ENCODE results near the gene PTPRD.

The PTPRD gene

DNA sequence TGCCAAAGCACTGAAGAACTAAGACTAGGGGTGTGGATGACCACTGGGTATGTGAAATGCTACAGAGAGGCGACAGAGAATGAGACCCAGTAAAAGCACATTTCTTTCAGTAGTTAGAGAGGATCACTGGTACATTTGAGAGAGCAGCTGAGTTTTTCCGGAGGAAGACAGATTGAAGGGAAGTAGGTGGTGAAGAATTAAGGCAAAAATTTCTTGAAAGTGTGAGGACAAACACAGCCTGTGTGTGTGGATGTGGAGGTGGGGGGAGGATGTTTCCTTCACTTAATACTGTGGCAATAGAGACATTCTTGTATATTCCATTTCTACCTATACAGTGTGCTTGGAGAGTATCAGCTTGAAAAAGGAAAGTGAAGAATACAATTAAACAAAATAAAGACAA is 1942.1 kb downstream of the PTPRD start:
- H3K27ac Mint-ChIP-seq (ENCODE audit: low read depth), result no peak overlapping the region
- H3K36me3 Mint-ChIP-seq (ENCODE audit: insufficient read depth), result no peaks in the 10 kb centered on the region
- ATAC-seq (replicated peaks; ENCODE audit: extremely low read depth, poor library complexity, severe bottlenecking) (no peak), DNase-seq (ENCODE audit: low spot score in 2 of 2) (no peak)
- no peaks in the 10 kb centered on the region for H3K27me3 Mint-ChIP-seq
- H3K4me1 Mint-ChIP-seq, result no peaks in the 10 kb centered on the region
- H3K9me3 Mint-ChIP-seq, result peaks cover 5% of the 10 kb centered on the region
- no peak overlapping the region for H3K4me3 Mint-ChIP-seq

DNA sequence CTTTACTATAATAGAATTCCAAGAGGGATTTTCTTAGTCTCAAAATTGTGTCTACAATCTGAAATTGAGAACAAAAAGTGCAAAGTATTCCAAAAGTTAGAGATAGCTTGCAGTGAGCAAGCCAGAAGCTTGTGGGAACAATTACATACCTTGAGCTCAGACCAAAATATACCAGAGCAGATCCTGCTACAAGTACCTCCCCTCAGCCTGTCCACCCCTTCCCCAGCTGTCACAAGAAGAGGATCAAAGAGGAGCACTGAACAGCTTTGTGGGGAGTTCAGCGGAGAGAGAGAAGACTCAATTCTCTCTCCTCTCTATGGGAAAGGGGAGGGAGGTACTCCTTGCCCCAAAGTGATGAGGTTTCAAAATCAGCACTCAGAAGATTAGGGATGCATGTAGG is 1944.1 kb downstream of the PTPRD start:
- Mint-ChIP-seq H3K27me3 (no peaks in the 10 kb centered on the region), H3K36me3 (ENCODE audit: insufficient read depth) (no peaks in the 10 kb centered on the region), H3K4me1 (no peaks in the 10 kb centered on the region), H3K4me3 (no peak overlapping the region), H3K27ac (ENCODE audit: low read depth) (no peak overlapping the region), H3K9me3 (no peaks in the 10 kb centered on the region)
- ATAC-seq (replicated peaks; ENCODE audit: extremely low read depth, poor library complexity, severe bottlenecking), result no peak
- no peak for DNase-seq (ENCODE audit: low spot score in 2 of 2)

DNA sequence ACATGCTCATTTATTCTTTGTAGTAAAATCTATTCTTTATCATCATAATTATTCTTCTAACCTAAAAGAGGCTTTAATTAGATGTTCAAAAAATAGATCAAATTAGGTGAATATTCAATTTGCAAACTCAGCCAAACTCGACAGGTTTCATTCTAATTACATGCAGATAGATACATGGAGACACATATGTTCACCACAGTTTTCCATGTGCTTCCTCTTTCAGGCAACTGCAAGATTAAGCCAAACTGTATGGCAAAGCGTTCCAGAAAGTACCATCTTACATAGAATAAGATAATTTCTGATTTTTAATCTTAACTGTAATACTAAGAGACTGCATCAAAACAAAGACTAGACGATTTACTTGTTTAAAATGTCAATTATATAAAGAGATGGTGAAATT is 1944.6 kb downstream of the PTPRD start:
- H3K36me3 Mint-ChIP-seq (ENCODE audit: insufficient read depth), result no peaks in the 10 kb centered on the region
- no peaks in the 10 kb centered on the region for H3K4me1 Mint-ChIP-seq
- H3K9me3 Mint-ChIP-seq, result no peaks in the 10 kb centered on the region
- ATAC-seq (replicated peaks; ENCODE audit: extremely low read depth, poor library complexity, severe bottlenecking) (no peak), DNase-seq (ENCODE audit: low spot score in 2 of 2) (no peak)
- H3K27ac Mint-ChIP-seq (ENCODE audit: low read depth), result no peak overlapping the region
- H3K27me3 Mint-ChIP-seq, result no peaks in the 10 kb centered on the region
- no peak overlapping the region for H3K4me3 Mint-ChIP-seq

DNA sequence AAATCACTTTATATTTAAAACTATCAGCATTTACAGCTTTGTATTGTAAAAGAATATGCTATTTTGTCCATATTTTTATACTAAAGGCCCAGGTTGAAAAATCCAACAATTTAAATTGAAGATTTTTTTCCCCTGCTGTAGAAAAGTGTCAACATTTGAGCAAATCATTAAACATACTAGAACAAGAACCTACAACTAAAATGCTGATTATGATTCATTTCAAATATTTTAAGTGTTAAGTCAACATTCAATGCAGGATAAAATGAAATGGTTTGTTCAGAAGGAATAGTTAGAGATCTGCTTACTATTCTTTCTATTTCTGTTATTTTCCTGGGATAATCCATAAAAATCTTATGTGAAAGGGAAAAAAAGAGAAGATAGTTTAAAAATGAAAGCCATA is 1946.7 kb downstream of the PTPRD start:
- Mint-ChIP-seq H3K27me3 (no peaks in the 10 kb centered on the region), H3K27ac (ENCODE audit: low read depth) (no peak overlapping the region)

DNA sequence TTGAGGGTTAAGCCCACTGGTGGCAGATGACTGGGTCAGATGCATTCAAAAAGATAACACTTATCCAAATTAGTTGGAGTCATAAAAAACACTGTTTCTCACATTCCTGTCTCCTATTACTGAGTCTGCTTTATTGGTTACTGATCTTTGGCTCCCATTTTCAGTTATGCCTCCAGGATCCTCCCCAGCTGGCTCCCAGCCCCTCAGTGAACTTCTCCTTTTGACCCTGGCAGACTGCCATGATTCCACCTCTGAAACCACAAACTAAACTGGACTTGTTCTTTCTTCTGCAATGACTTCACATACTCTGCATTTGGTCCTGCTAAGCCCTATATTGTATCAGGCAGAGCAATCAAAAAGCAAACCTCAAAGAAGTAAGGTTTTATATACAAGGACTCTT is 1952.4 kb downstream of the PTPRD start:
- Mint-ChIP-seq H3K27me3 (no peaks in the 10 kb centered on the region), H3K9me3 (no peaks in the 10 kb centered on the region), H3K4me3 (no peak overlapping the region), H3K27ac (ENCODE audit: low read depth) (no peak overlapping the region), H3K36me3 (ENCODE audit: insufficient read depth) (no peaks in the 10 kb centered on the region), H3K4me1 (no peaks in the 10 kb centered on the region)
- no peak for DNase-seq (ENCODE audit: low spot score in 2 of 2)
- ATAC-seq (replicated peaks; ENCODE audit: extremely low read depth, poor library complexity, severe bottlenecking), result no peak

More for the DNA sequence above, 1946.7 kb downstream of the PTPRD start:
- no peak for ATAC-seq (replicated peaks; ENCODE audit: extremely low read depth, poor library complexity, severe bottlenecking)
- H3K4me1 Mint-ChIP-seq, result no peaks in the 10 kb centered on the region
- H3K9me3 Mint-ChIP-seq, result no peaks in the 10 kb centered on the region
- H3K36me3 Mint-ChIP-seq (ENCODE audit: insufficient read depth), result no peaks in the 10 kb centered on the region
- no peak for DNase-seq (ENCODE audit: low spot score in 2 of 2)
- H3K4me3 Mint-ChIP-seq, result no peak overlapping the region

DNA sequence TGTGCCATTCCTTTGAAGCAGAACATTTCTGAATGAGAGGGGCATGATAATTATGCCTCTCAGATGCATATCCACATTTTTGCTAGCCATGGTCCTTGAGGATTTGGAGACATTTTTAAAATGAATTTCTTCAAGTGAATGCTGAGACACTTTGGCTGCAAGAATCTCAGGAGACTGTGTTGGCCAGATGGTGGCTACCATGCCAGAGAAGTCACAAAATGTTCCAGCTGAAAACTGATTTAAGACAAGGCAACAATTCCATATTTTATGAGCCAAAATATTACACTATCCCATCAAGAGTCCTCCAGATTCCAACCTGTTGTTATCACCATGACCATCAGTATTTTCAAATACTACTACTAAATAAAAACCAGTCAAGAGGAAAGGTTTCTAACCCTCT is 1953.7 kb downstream of the PTPRD start:
- Mint-ChIP-seq H3K36me3 (ENCODE audit: insufficient read depth) (no peaks in the 10 kb centered on the region), H3K27me3 (no peaks in the 10 kb centered on the region), H3K4me3 (no peak overlapping the region), H3K9me3 (peaks cover 3% of the 10 kb centered on the region), H3K27ac (ENCODE audit: low read depth) (no peak overlapping the region), H3K4me1 (no peaks in the 10 kb centered on the region)
- DNase-seq (ENCODE audit: low spot score in 2 of 2) (no peak), ATAC-seq (replicated peaks; ENCODE audit: extremely low read depth, poor library complexity, severe bottlenecking) (no peak)

DNA sequence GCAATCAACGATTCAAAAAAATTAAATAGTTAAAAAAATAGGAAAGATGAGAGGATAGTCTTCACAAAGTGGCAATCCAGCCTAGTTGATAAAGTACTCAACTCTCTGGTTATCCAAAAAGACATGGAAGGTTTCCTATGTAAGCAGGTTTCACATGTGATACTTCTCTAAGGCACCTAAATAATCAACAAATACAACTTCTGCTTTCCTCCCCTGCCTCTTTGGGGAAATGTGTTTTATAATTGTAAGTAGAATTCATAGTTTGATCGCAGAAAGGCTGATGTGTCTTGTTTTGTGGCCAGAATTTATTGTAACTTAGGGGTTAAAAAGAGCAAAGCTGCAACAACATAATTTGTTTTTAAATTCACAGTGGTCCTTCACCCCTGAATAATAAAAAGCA is 1957.7 kb downstream of the PTPRD start:
- Mint-ChIP-seq H3K4me1 (no peaks in the 10 kb centered on the region), H3K9me3 (peaks cover 7% of the 10 kb centered on the region), H3K27ac (ENCODE audit: low read depth) (no peak overlapping the region), H3K27me3 (no peaks in the 10 kb centered on the region), H3K4me3 (no peak overlapping the region), H3K36me3 (ENCODE audit: insufficient read depth) (no peaks in the 10 kb centered on the region)
- ATAC-seq (replicated peaks; ENCODE audit: extremely low read depth, poor library complexity, severe bottlenecking) (no peak), DNase-seq (ENCODE audit: low spot score in 2 of 2) (no peak)

DNA sequence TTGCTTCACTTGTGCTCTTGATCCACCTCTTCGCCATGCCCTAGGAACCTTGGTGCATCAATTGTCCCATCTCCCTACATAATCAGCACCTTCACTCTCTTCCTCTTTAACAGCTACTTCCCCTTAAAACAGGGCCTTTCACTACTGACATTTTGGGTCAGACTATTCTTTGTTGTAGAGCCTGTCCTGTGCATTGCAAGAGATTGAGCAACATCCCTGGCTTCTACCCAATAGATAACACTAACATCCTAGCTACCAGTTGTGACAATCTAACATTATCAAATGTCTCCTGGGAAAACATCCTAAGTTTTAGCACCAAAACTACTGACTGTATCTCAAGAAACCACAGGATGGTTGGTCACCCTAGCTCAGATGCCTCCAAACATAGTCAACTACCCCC is 1958.9 kb downstream of the PTPRD start:
- DNase-seq (ENCODE audit: low spot score in 2 of 2) (no peak), ATAC-seq (replicated peaks; ENCODE audit: extremely low read depth, poor library complexity, severe bottlenecking) (no peak)
- Mint-ChIP-seq H3K36me3 (ENCODE audit: insufficient read depth) (no peaks in the 10 kb centered on the region), H3K4me3 (no peak overlapping the region), H3K27me3 (no peaks in the 10 kb centered on the region), H3K4me1 (no peaks in the 10 kb centered on the region), H3K9me3 (peaks cover 7% of the 10 kb centered on the region), H3K27ac (ENCODE audit: low read depth) (no peak overlapping the region)

DNA sequence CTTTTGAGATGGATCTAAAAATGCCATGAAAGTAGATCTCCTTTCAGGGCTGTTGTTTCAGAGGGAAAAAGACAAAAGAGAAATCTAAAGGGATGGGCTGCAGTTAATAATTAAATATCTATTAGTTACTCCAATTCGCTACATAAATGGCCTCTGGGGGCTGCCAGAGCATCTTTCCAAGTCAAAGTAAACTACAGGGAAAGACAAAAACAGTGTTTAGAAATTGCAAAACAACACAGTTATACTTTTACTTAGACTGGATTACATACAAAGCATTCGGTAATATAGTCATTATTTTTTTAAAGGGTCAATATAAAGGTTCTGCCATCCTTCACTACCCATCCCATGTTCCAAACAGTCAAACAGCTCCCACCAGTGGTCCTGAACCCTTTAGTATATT is 1959.7 kb downstream of the PTPRD start:
- peaks cover 7% of the 10 kb centered on the region for H3K9me3 Mint-ChIP-seq
- DNase-seq (ENCODE audit: low spot score in 2 of 2) (no peak), ATAC-seq (replicated peaks; ENCODE audit: extremely low read depth, poor library complexity, severe bottlenecking) (no peak)
- H3K27ac Mint-ChIP-seq (ENCODE audit: low read depth), result no peak overlapping the region
- H3K27me3 Mint-ChIP-seq, result no peaks in the 10 kb centered on the region
- H3K4me1 Mint-ChIP-seq, result no peaks in the 10 kb centered on the region
- no peak overlapping the region for H3K4me3 Mint-ChIP-seq
- no peaks in the 10 kb centered on the region for H3K36me3 Mint-ChIP-seq (ENCODE audit: insufficient read depth)

DNA sequence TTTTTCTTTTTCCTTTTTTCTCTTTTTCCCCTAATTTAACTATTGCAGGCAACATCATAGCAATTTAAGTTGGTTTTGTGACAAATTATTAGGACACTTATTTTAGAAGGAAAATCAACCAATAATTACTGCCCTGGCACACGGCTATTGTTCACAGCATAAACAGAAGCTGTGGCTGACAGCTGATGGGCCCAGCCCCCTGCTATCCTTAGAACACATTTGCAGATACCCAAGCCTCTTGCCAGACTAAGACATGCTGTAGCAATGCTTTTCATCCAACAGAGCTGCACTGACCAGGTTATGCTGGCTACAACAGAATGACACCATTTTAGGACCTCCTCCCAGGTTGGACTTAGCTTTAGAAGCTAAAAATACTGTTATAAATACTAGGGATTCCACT is 1960.5 kb downstream of the PTPRD start:
- Mint-ChIP-seq H3K4me1 (no peaks in the 10 kb centered on the region), H3K9me3 (peaks cover 7% of the 10 kb centered on the region), H3K36me3 (ENCODE audit: insufficient read depth) (no peaks in the 10 kb centered on the region), H3K27me3 (no peaks in the 10 kb centered on the region), H3K27ac (ENCODE audit: low read depth) (no peak overlapping the region), H3K4me3 (no peak overlapping the region)
- DNase-seq (ENCODE audit: low spot score in 2 of 2), result no peak
- no peak for ATAC-seq (replicated peaks; ENCODE audit: extremely low read depth, poor library complexity, severe bottlenecking)

DNA sequence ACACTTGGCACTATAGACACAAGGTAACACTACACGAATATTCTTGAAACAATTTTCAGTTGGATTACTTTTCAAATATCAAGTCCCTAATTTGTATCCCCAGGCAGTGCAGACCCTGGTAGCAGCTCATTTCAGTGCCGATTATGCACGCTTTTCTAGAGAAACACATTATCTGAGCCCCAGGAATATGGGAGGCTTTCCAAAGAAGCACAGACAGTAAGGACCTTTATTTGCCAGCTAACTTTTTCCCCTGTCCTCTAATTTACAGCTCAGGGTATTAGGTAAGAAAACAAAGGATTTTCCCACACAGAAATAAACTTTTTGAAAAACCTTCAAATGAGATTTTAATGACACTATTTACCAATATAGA is 1961.0 kb downstream of the PTPRD start:
- peaks cover 7% of the 10 kb centered on the region for H3K9me3 Mint-ChIP-seq
- no peaks in the 10 kb centered on the region for H3K36me3 Mint-ChIP-seq (ENCODE audit: insufficient read depth)
- no peaks in the 10 kb centered on the region for H3K4me1 Mint-ChIP-seq
- H3K27ac Mint-ChIP-seq (ENCODE audit: low read depth), result no peak overlapping the region
- ATAC-seq (replicated peaks; ENCODE audit: extremely low read depth, poor library complexity, severe bottlenecking) (no peak), DNase-seq (ENCODE audit: low spot score in 2 of 2) (no peak)
- no peaks in the 10 kb centered on the region for H3K27me3 Mint-ChIP-seq
- H3K4me3 Mint-ChIP-seq, result no peak overlapping the region

DNA sequence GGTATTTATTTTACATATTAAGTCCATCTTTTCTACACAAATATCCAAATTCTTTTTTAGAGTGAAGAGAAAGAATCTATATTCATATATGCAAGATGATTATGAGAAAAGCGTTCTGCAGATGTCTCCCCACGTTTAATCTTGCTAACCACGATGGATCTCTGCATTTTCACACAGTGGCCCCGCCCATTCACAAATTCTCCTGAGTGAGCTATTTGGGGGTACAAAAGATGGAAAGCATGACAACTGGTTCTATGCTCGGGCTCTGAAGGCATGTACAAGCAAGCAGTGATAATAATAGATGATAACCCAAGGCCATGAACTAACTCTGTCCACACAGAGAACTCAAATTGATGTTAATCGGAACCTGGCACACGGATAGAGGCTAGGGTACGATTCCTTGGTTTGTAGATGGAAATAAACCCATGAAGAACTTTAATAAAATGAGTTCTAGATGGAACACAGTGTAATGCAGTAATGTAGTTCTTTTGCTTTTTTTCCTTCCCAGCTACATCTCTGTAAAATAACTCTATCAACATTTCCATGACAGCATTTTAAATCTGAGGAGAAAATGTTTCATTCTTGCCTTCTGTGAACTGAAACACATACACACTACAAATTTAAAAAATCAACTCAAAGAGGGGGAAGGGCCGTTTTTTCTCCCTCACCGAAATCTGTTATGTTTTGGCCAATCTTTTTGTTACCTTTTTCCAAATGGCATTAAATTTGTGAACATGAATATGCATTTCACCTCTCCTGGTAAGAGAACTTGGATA is 1961.5 kb downstream of the PTPRD start:
- H3K4me3 Mint-ChIP-seq, result no peak overlapping the region
- no peak for DNase-seq (ENCODE audit: low spot score in 2 of 2)

DNA sequence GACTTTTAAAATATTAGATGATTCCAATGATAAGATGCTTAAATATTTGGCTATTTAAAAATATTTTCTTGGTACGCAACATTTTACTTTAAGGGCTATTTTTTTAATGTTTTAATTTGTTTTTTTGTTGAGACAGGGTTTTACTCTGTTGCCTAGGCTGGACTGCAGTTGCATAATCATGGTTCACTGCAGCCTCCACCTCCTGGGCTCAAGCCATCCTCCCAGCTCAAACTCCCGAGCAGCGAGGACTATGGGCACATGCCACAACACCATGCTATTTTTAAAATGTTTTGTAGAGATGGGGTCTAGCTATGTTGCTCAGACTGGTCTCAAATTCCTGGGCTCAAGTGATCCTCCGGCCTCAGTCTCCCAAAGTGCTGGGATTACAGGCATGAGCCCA is 1963.0 kb downstream of the PTPRD start:
- Mint-ChIP-seq H3K9me3 (peaks cover 7% of the 10 kb centered on the region), H3K27ac (ENCODE audit: low read depth) (no peak overlapping the region), H3K4me3 (no peak overlapping the region), H3K4me1 (no peaks in the 10 kb centered on the region), H3K36me3 (ENCODE audit: insufficient read depth) (no peaks in the 10 kb centered on the region), H3K27me3 (no peaks in the 10 kb centered on the region)
- DNase-seq (ENCODE audit: low spot score in 2 of 2), result no peak
- no peak for ATAC-seq (replicated peaks; ENCODE audit: extremely low read depth, poor library complexity, severe bottlenecking)

More for the DNA sequence above, 1961.5 kb downstream of the PTPRD start:
- no peak overlapping the region for H3K27ac Mint-ChIP-seq (ENCODE audit: low read depth)
- no peak for ATAC-seq (replicated peaks; ENCODE audit: extremely low read depth, poor library complexity, severe bottlenecking)
- peaks cover 7% of the 10 kb centered on the region for H3K9me3 Mint-ChIP-seq
- H3K4me1 Mint-ChIP-seq, result no peaks in the 10 kb centered on the region
- H3K36me3 Mint-ChIP-seq (ENCODE audit: insufficient read depth), result no peaks in the 10 kb centered on the region
- H3K27me3 Mint-ChIP-seq, result no peaks in the 10 kb centered on the region
